Stomach (tissue), 9 donors: ENCODE data around the gene VIT. TPM values are rescaled to one million over a fixed set of nuclear protein-coding genes. Genes with fewer than 3 reads are reported as not detected.

Experiments
- DNase-seq, 2 donors: peaks; one replicate each; pipeline versions ENCODE4 v3.0.0 to v3.0.0-alpha.2; 2013 to 2019
- H3K27ac ChIP-seq, 5 donors: fragments of 200-600 bp in 4 of 5; sonication (generic) in 4 of 5; one replicate each; pipeline ENCODE4 v1.5.1; 2013 to 2019; ENCODE audit warnings: mild to moderate bottlenecking in 1 of 5, moderate library complexity in 1 of 5
- H3K27me3 ChIP-seq, 3 donors: fragments of 200-600 bp; sonication (generic); one replicate each; pipeline ENCODE4 v1.5.1; 2017 to 2019; ENCODE audit warnings: mixed run types in 1 of 3
- H3K36me3 ChIP-seq, 4 donors: fragments of 200-600 bp; sonication (generic); 1 replicate in 3 of 4; 2 replicates in 1 of 4; pipeline ENCODE4 v1.5.1; 2016 to 2019
- H3K4me1 ChIP-seq, 4 donors: fragments of 200-600 bp; sonication (generic); one replicate each; pipeline ENCODE4 v1.5.1; 2016 to 2019
- H3K4me3 ChIP-seq, 4 donors: fragments of 200-600 bp; sonication (generic) in 3 of 4; one replicate each; pipeline ENCODE4 v1.5.1; 2016 to 2019; ENCODE audit warnings: mild to moderate bottlenecking in 1 of 4
- H3K9me3 ChIP-seq, 4 donors: fragments of 200-600 bp; sonication (generic); one replicate each; pipeline ENCODE4 v1.5.1; 2016 to 2019
- CTCF ChIP-seq, 7 experiments: fragments of 450-650 bp in 4 of 7; fragments of 200-600 bp in 3 of 7; sonication (generic) in 3 of 7; IDR thresholded peaks; one replicate each; pipeline ENCODE4 v1.5.1; 2016 to 2019; ENCODE audit warnings: antibody characterized with exemption in 7 of 7, control low read depth in 2 of 7, mild to moderate bottlenecking in 1 of 7
- EP300 ChIP-seq: sonication (generic); formaldehyde crosslinking; IDR thresholded peaks from one replicate; pipeline ENCODE4 v1.6.1; 2017; ENCODE audit warnings: antibody characterized with exemption
- POLR2A ChIP-seq, 4 donors: fragments of 450-650 bp; IDR thresholded peaks; one replicate each; pipeline ENCODE4 v1.6.1; 2016; ENCODE audit warnings: antibody characterized with exemption in 4 of 4, control low read depth in 2 of 4, mild to moderate bottlenecking in 1 of 4, moderate library complexity in 1 of 4
- POLR2AphosphoS5 ChIP-seq, 3 donors: sonication (generic); formaldehyde crosslinking; IDR thresholded peaks; one replicate each; pipeline ENCODE4 v1.6.1; 2016; ENCODE audit warnings: antibody characterized with exemption in 3 of 3
- WGBS, 5 donors: extraction: QIAGEN DNeasy Blood & Tissue Kit in 3 of 5; methylation state at CpG; one replicate each; pipeline versions ENCODE4 v1.1.5 to v1.1.7; 2013 to 2018; 5-methylcytosine and 5-hydroxymethylcytosine counted together
- intact Hi-C: fragments of 100-400 bp; cut with DNase I; formaldehyde crosslinking; loops from one replicate; pipeline ENCODE4 v1.15.1; 2023; ENCODE audit warnings: low total_unique reads
- polyA plus RNA-seq, 3 donors: library from polyadenylated mRNA; stranded (reverse); fragments of 200-250 nt; gene quantifications; one replicate each; pipeline ENCODE4 v1.2.3, GENCODE V29; 2013
- total RNA-seq, 5 donors: library from RNA; depleted of rRNA; stranded (reverse); fragments of >200 nt; gene quantifications; one replicate each; pipeline versions ENCODE4 v1.1.0 to v1.2.3, GENCODE V29; 2014 to 2016
- donor health status: healthy with polysubstance abuse.
- donor health status: Bipolar disorder and iron deficiency.
- donor health status: healthy.

The VIT gene
- total and polyA plus RNA-seq, 8 donors, result 0.12 to 9.1 (median 2.0) TPM; not detected in 2

GRCh38 chr2:36780231-36780839 is 83.8 kb downstream of the VIT start:
- H3K27me3 ChIP-seq, result no peaks in the 10 kb centered on the region
- intact Hi-C loops, result loop anchor here (10.0 kb wide), 1 partner anchor 426 kb away; the partner anchor contains the start of gene CRIM1
- H3K36me3 ChIP-seq, result no peaks in the 10 kb centered on the region
- no peak for TF ChIP-seq POLR2AphosphoS5 (IDR thresholded peaks at IDR 0.05)
- TF ChIP-seq CTCF (IDR thresholded peaks at IDR 0.05), result peak in 5 of 7 experiments; percentile 71 to 84 (median 78)
- WGBS, 5 donors, result 2 to 5% (median 3%) methylated on average over 4 of the region's 4 CpGs
- DNase-seq, result peak in 1 of 2 donors; percentile 78
- no peak overlapping the region for H3K27ac ChIP-seq
- H3K4me3 ChIP-seq, result no peak overlapping the region
- peaks cover 0 to 8% (median 0%) of the 10 kb centered on the region in 4 donors for H3K4me1 ChIP-seq
- no peaks in the 10 kb centered on the region for H3K9me3 ChIP-seq

GRCh38 chr2:36781907-36782720 is 85.6 kb downstream of the VIT start:
- Histone ChIP-seq H3K4me3 (no peak overlapping the region), H3K27ac (no peak overlapping the region), H3K4me1 (peaks cover 0 to 8% (median 0%) of the 10 kb centered on the region in 4 donors), H3K36me3 (no peaks in the 10 kb centered on the region), H3K9me3 (no peaks in the 10 kb centered on the region), H3K27me3 (no peaks in the 10 kb centered on the region)
- DNase-seq, result peak in 1 of 2 donors; percentile 28
- TF ChIP-seq EP300, result no peak
- no peak for TF ChIP-seq POLR2A (IDR thresholded peaks at IDR 0.05)
- no peak for TF ChIP-seq POLR2AphosphoS5 (IDR thresholded peaks at IDR 0.05)
- TF ChIP-seq CTCF (IDR thresholded peaks at IDR 0.05), result no peak
- intact Hi-C loops, result loop anchor here (10.0 kb wide), 1 partner anchor 427 kb away; the partner anchor contains the start of gene CRIM1
- 53 to 71% (median 63%) methylated on average over 19 of the region's 19 CpGs for WGBS, 5 donors

- no peak for TF ChIP-seq POLR2A (IDR thresholded peaks at IDR 0.05)
- TF ChIP-seq EP300, result no peak
- TF ChIP-seq CTCF (IDR thresholded peaks at IDR 0.05), result no peak
- intact Hi-C loops, result loop anchor here (10.0 kb wide), 1 partner anchor 428 kb away; the partner anchor contains the start of gene CRIM1
Measured at GRCh38 chr2:36783246-36783645, 86.7 kb downstream of the VIT start.

GRCh38 chr2:36785179-36785795 is 88.8 kb downstream of the VIT start:
- DNase-seq, result peak; percentile 69 to 86
- Histone ChIP-seq H3K27ac (no peak overlapping the region), H3K4me1 (peaks cover 0 to 2% (median 0%) of the 10 kb centered on the region in 4 donors), H3K27me3 (no peaks in the 10 kb centered on the region), H3K4me3 (no peak overlapping the region), H3K9me3 (no peaks in the 10 kb centered on the region), H3K36me3 (no peaks in the 10 kb centered on the region)
- intact Hi-C loops, result loop anchor here (10.0 kb wide), 1 partner anchor 430 kb away; the partner anchor contains the start of gene CRIM1
- 26 to 35% (median 34%) methylated on average over 5 of the region's 5 CpGs for WGBS, 5 donors
- TF ChIP-seq CTCF (IDR thresholded peaks at IDR 0.05) (peak in 5 of 7 experiments; percentile 81 to 97 (median 95)), EP300 (no peak), POLR2A (IDR thresholded peaks at IDR 0.05) (no peak), POLR2AphosphoS5 (IDR thresholded peaks at IDR 0.05) (peak in 1 of 3 donors; percentile 12)

More at GRCh38 chr2:36783246-36783645, 86.7 kb downstream of the VIT start:
- no peak overlapping the region for H3K4me3 ChIP-seq
- H3K9me3 ChIP-seq, result no peaks in the 10 kb centered on the region
- no peaks in the 10 kb centered on the region for H3K27me3 ChIP-seq
- H3K36me3 ChIP-seq, result no peaks in the 10 kb centered on the region
- peak in 1 of 2 donors; percentile 19 for DNase-seq
- no peak overlapping the region for H3K27ac ChIP-seq
- H3K4me1 ChIP-seq, result peaks cover 0 to 8% (median 0%) of the 10 kb centered on the region in 4 donors
- WGBS, 5 donors, result 21 to 38% (median 28%) methylated on average over 2 of the region's 2 CpGs
